SK-N-SH treated with all-trans-retinoic acid at 6 μM for 48 hours (cell line): Measurements from ENCODE around the gene TNFRSF13B.

ENCODE experiments used
- ATAC-seq: fragments of 200-7000 bp; cut with Tn5 transposase; 3 replicates; pipeline ENCODE4 v1.9.1; 2020; ENCODE audit warnings: mild to moderate bottlenecking, moderate library complexity
- BACH2 ChIP-seq: fragments of 250-450 bp; sonication (Bioruptor Pico); IDR thresholded peaks from 2 replicates; pipeline ENCODE4 v1.9.0; 2021; ENCODE audit warnings: mild to moderate bottlenecking, borderline replicate concordance
- CREB5 ChIP-seq: fragments of 250-450 bp; sonication (Bioruptor Pico); IDR thresholded peaks from 2 replicates; pipeline ENCODE4 v1.5.1; 2020; ENCODE audit warnings: low read depth, mild to moderate bottlenecking, moderate library complexity
- CSDC2 ChIP-seq: fragments of 250-450 bp; sonication (Bioruptor Pico); IDR thresholded peaks from 2 replicates; pipeline ENCODE4 v1.5.0; 2020; ENCODE audit warnings: mild to moderate bottlenecking, moderate library complexity
- CSRNP3 ChIP-seq: fragments of 250-450 bp; sonication (Bioruptor Pico); IDR thresholded peaks from 2 replicates; pipeline ENCODE4 v1.5.1; 2021; ENCODE audit warnings: mild to moderate bottlenecking, moderate library complexity
- ESRRG ChIP-seq: fragments of 250-450 bp; sonication (Bioruptor Pico); IDR thresholded peaks from 2 replicates; pipeline ENCODE4 v1.6.1; 2021; ENCODE audit warnings: mild to moderate bottlenecking
- ISL1 ChIP-seq: fragments of 250-450 bp; sonication (Bioruptor Pico); IDR thresholded peaks from 2 replicates; pipeline ENCODE4 v2.1.2; 2022; ENCODE audit warnings: mild to moderate bottlenecking, moderate library complexity
- OSR1 ChIP-seq: fragments of 250-450 bp; sonication (Bioruptor Pico); IDR thresholded peaks from 2 replicates; pipeline ENCODE4 v1.8.0; 2022; ENCODE audit warnings: moderate library complexity, mild to moderate bottlenecking, inconsistent platforms
- PATZ1 ChIP-seq: fragments of 250-450 bp; sonication (Bioruptor Pico); IDR thresholded peaks from 2 replicates; pipeline ENCODE4 v1.8.0; 2020; ENCODE audit warnings: mild to moderate bottlenecking, moderate library complexity, borderline replicate concordance
- POU6F1 ChIP-seq: fragments of 250-450 bp; sonication (Bioruptor Pico); IDR thresholded peaks from 2 replicates; pipeline ENCODE4 v1.8.0; 2021; ENCODE audit warnings: low read depth, mild to moderate bottlenecking, moderate library complexity, borderline replicate concordance
- PPARA ChIP-seq: fragments of 250-450 bp; sonication (Bioruptor Pico); IDR thresholded peaks from 2 replicates; pipeline ENCODE4 v1.5.0; 2020; ENCODE audit warnings: mild to moderate bottlenecking, borderline replicate concordance
- RARB ChIP-seq: fragments of 250-450 bp; sonication (Bioruptor Pico); IDR thresholded peaks from 2 replicates; pipeline ENCODE4 v1.8.0; 2021; ENCODE audit warnings: mild to moderate bottlenecking, moderate library complexity
- SNAI2 ChIP-seq: fragments of 250-450 bp; sonication (Bioruptor Pico); IDR thresholded peaks from 2 replicates; pipeline ENCODE4 v1.5.0; 2020; ENCODE audit warnings: mild to moderate bottlenecking, moderate library complexity
- TCF4 ChIP-seq: fragments of 250-450 bp; sonication (Bioruptor Pico); IDR thresholded peaks from 2 replicates; pipeline ENCODE4 v1.8.0; 2021; ENCODE audit warnings: mild to moderate bottlenecking, moderate library complexity, borderline replicate concordance
- TOX ChIP-seq: fragments of 250-450 bp; sonication (Bioruptor Pico); IDR thresholded peaks from 2 replicates; pipeline ENCODE4 v1.8.0; 2021; ENCODE audit warnings: mild to moderate bottlenecking, moderate library complexity, borderline replicate concordance
- TSHZ2 ChIP-seq: fragments of 250-450 bp; sonication (Bioruptor Pico); IDR thresholded peaks from 2 replicates; pipeline ENCODE4 v1.5.0; 2020; ENCODE audit warnings: mild to moderate bottlenecking, moderate library complexity
- ZC3H10 ChIP-seq: fragments of 250-450 bp; sonication (Bioruptor Pico); IDR thresholded peaks from 2 replicates; pipeline ENCODE4 v1.5.1; 2021; ENCODE audit warnings: mild to moderate bottlenecking, moderate library complexity
- ZFP30 ChIP-seq: fragments of 450-650 bp; formaldehyde crosslinking; IDR thresholded peaks from 2 replicates; pipeline ENCODE4 v1.5.0; 2022; ENCODE audit warnings: mild to moderate bottlenecking, moderate library complexity
- ZNF565 ChIP-seq: fragments of 450-650 bp; formaldehyde crosslinking; conservative IDR thresholded peaks from 2 replicates; pipeline ENCODE4 v1.5.0; 2020; ENCODE audit warnings: low read depth, mild to moderate bottlenecking, moderate library complexity
- ZNF70 ChIP-seq: fragments of 450-650 bp; formaldehyde crosslinking; IDR thresholded peaks from 2 replicates; pipeline ENCODE4 v1.5.0; 2020; ENCODE audit warnings: mild to moderate bottlenecking, moderate library complexity

TNFRSF13B gene

GRCh38 chr17:16929757-16930520 lies 42.0 kb downstream of the TNFRSF13B start:
- ATAC-seq = no peak

More at GRCh38 chr17:16929757-16930520, 42.0 kb downstream of the TNFRSF13B start:
- TF ChIP-seq ISL1 (CRISPR knock-in tag) (no peak), ZFP30 (CRISPR knock-in tag) (no peak), ESRRG (no peak), CSDC2 (CRISPR knock-in tag) (no peak), TSHZ2 (CRISPR knock-in tag) (no peak), POU6F1 (CRISPR knock-in tag) (no peak), CREB5 (CRISPR knock-in tag) (no peak), PATZ1 (CRISPR knock-in tag) (no peak), ZNF565 (CRISPR knock-in tag) (no peak), TOX (CRISPR knock-in tag) (no peak), SNAI2 (CRISPR knock-in tag) (no peak), TCF4 (no peak), OSR1 (no peak), CSRNP3 (CRISPR knock-in tag) (no peak), RARB (CRISPR knock-in tag) (no peak), ZNF70 (CRISPR knock-in tag) (no peak), BACH2 (CRISPR knock-in tag) (no peak), ZC3H10 (CRISPR knock-in tag) (no peak), PPARA (CRISPR knock-in tag) (no peak)
